Karpas-422 (cell line): ENCODE measurements around the gene CROCC2. TPM values are rescaled to one million over a fixed set of nuclear protein-coding genes. Genes with fewer than 3 reads are reported as not detected.

ENCODE experiments used
- DNase-seq: peaks from one replicate; pipeline ENCODE4 v3.0.0-alpha.2; 2015
- H2AFZ ChIP-seq: fragments of 200-600 bp; sonication (generic); 2 replicates; pipeline ENCODE4 v1.6.1; 2014; ENCODE audit warnings: antibody characterized with exemption, low read length, mixed read lengths
- H3K27ac ChIP-seq: fragments of 200-600 bp; sonication (generic); 2 replicates; pipeline ENCODE4 v1.5.1; 2014; ENCODE audit warnings: mild to moderate bottlenecking, low read length, moderate library complexity
- H3K27me3 ChIP-seq: fragments of 200-600 bp; sonication (generic); 2 replicates; pipeline ENCODE4 v1.6.1; 2014; ENCODE audit warnings: low read length, mixed read lengths
- H3K36me3 ChIP-seq: fragments of 200-600 bp; sonication (generic); 2 replicates; pipeline ENCODE4 v1.6.1; 2014; ENCODE audit warnings: low read length, mixed read lengths; ENCODE audit not compliant: insufficient read depth
- H3K4me1 ChIP-seq: fragments of 200-600 bp; sonication (generic); 2 replicates; pipeline ENCODE4 v1.6.1; 2014; ENCODE audit warnings: mild to moderate bottlenecking, low read length, mixed read lengths
- H3K4me2 ChIP-seq: fragments of 200-600 bp; sonication (generic); 2 replicates; pipeline ENCODE4 v1.6.1; 2014; ENCODE audit warnings: low read length, low read depth, mild to moderate bottlenecking; ENCODE audit not compliant: poor library complexity, severe bottlenecking
- H3K4me3 ChIP-seq: fragments of 200-600 bp; sonication (generic); 2 replicates; pipeline ENCODE4 v1.5.1; 2014; ENCODE audit warnings: mild to moderate bottlenecking, antibody characterized with exemption, low read length, mixed read lengths
- H3K79me2 ChIP-seq: fragments of 200-600 bp; sonication (generic); 2 replicates; pipeline ENCODE4 v1.6.1; 2014; ENCODE audit warnings: mild to moderate bottlenecking, low read length, mixed read lengths
- H3K9ac ChIP-seq: fragments of 200-600 bp; sonication (generic); 2 replicates; pipeline ENCODE4 v1.6.0; 2014; ENCODE audit warnings: low read length
- H3K9me2 ChIP-seq: fragments of 200-600 bp; sonication (generic), shearing (Covaris generic); replicated peaks from 2 replicates; pipeline ENCODE4 v1.6.0; 2014; ENCODE audit warnings: mild to moderate bottlenecking, low read length, moderate library complexity; ENCODE audit not compliant: insufficient read depth
- H3K9me3 ChIP-seq: fragments of 300-700, 200-600 bp; sonication (generic); 2 replicates; pipeline ENCODE4 v1.6.1; 2014; ENCODE audit warnings: low read length, mixed read lengths
- H4K20me1 ChIP-seq: fragments of 200-600 bp; sonication (generic); 2 replicates; pipeline ENCODE4 v1.6.1; 2014; ENCODE audit warnings: mild to moderate bottlenecking, antibody characterized with exemption, low read length, low read depth; ENCODE audit not compliant: insufficient read depth
- total RNA-seq: library from RNA; depleted of rRNA; stranded (reverse); fragments of >200 nt; shearing (Covaris generic); gene quantifications from 2 replicates; pipeline ENCODE4 v1.2.3, GENCODE V29; 2014; ENCODE audit warnings: low replicate concordance

Gene CROCC2
- total RNA-seq, 1 experiment from 2014 or later, result not detected

- Histone ChIP-seq H2AFZ (no peak overlapping the region), H3K4me2 (no peak overlapping the region), H3K4me3 (no peak overlapping the region), H4K20me1 (no peaks in the 10 kb centered on the region), H3K9me2 (no peaks in the 10 kb centered on the region), H3K79me2 (no peaks in the 10 kb centered on the region), H3K9ac (no peak overlapping the region), H3K27ac (no peak overlapping the region), H3K4me1 (no peaks in the 10 kb centered on the region), H3K27me3 (no peaks in the 10 kb centered on the region), H3K36me3 (no peaks in the 10 kb centered on the region), H3K9me3 (no peaks in the 10 kb centered on the region)
- no peak for DNase-seq
These were observed 51.0 kb downstream of the CROCC2 start for GRCh38 chr2:240956935-240957655.

- H3K27ac ChIP-seq, result no peak overlapping the region
- no peaks in the 10 kb centered on the region for H3K9me2 ChIP-seq
- no peaks in the 10 kb centered on the region for H4K20me1 ChIP-seq
- H3K9ac ChIP-seq, result no peak overlapping the region
- H3K36me3 ChIP-seq, result no peaks in the 10 kb centered on the region
- H3K4me3 ChIP-seq, result no peak overlapping the region
- no peaks in the 10 kb centered on the region for H3K27me3 ChIP-seq
- H3K4me2 ChIP-seq, result no peak overlapping the region
- H2AFZ ChIP-seq, result no peak overlapping the region
- H3K79me2 ChIP-seq, result no peaks in the 10 kb centered on the region
- no peaks in the 10 kb centered on the region for H3K9me3 ChIP-seq
- no peaks in the 10 kb centered on the region for H3K4me1 ChIP-seq
- no peak for DNase-seq
These were observed 51.7 kb downstream of the CROCC2 start for GRCh38 chr2:240957656-240958365.

GRCh38 chr2:240958366-240959213 lies 52.5 kb downstream of the CROCC2 start:
- no peaks in the 10 kb centered on the region for H3K9me2 ChIP-seq
- H3K4me2 ChIP-seq, result no peak overlapping the region
- no peaks in the 10 kb centered on the region for H4K20me1 ChIP-seq
- H2AFZ ChIP-seq, result no peak overlapping the region
- no peaks in the 10 kb centered on the region for H3K27me3 ChIP-seq
- H3K36me3 ChIP-seq, result no peaks in the 10 kb centered on the region
- H3K9me3 ChIP-seq, result no peaks in the 10 kb centered on the region
- no peak for DNase-seq
- H3K27ac ChIP-seq, result no peak overlapping the region
- no peak overlapping the region for H3K4me3 ChIP-seq
- H3K4me1 ChIP-seq, result no peaks in the 10 kb centered on the region
- no peaks in the 10 kb centered on the region for H3K79me2 ChIP-seq
- no peak overlapping the region for H3K9ac ChIP-seq

GRCh38 chr2:240959214-240959940 lies 53.2 kb downstream of the CROCC2 start:
- Histone ChIP-seq H3K9me3 (no peaks in the 10 kb centered on the region), H3K27ac (no peak overlapping the region), H3K9me2 (no peaks in the 10 kb centered on the region), H3K79me2 (no peaks in the 10 kb centered on the region), H4K20me1 (no peaks in the 10 kb centered on the region), H2AFZ (no peak overlapping the region), H3K9ac (no peak overlapping the region), H3K4me2 (no peak overlapping the region), H3K27me3 (no peaks in the 10 kb centered on the region), H3K36me3 (no peaks in the 10 kb centered on the region), H3K4me1 (no peaks in the 10 kb centered on the region), H3K4me3 (no peak overlapping the region)
- no peak for DNase-seq

- no peaks in the 10 kb centered on the region for H3K4me1 ChIP-seq
- no peak overlapping the region for H3K9ac ChIP-seq
- H2AFZ ChIP-seq, result no peak overlapping the region
- H3K9me3 ChIP-seq, result no peaks in the 10 kb centered on the region
- no peaks in the 10 kb centered on the region for H3K79me2 ChIP-seq
- DNase-seq, result no peak
- no peak overlapping the region for H3K4me3 ChIP-seq
- H3K27me3 ChIP-seq, result no peaks in the 10 kb centered on the region
- no peaks in the 10 kb centered on the region for H3K36me3 ChIP-seq
- no peaks in the 10 kb centered on the region for H3K9me2 ChIP-seq
- no peak overlapping the region for H3K4me2 ChIP-seq
- no peak overlapping the region for H3K27ac ChIP-seq
- no peaks in the 10 kb centered on the region for H4K20me1 ChIP-seq
These were observed 53.8 kb downstream of the CROCC2 start for GRCh38 chr2:240959941-240960308.

- H3K36me3 ChIP-seq, result no peaks in the 10 kb centered on the region
- no peaks in the 10 kb centered on the region for H3K9me2 ChIP-seq
- H3K4me1 ChIP-seq, result no peaks in the 10 kb centered on the region
- DNase-seq, result no peak
- no peaks in the 10 kb centered on the region for H3K27me3 ChIP-seq
- H3K4me3 ChIP-seq, result no peak overlapping the region
- no peak overlapping the region for H3K9ac ChIP-seq
- no peak overlapping the region for H3K4me2 ChIP-seq
- no peaks in the 10 kb centered on the region for H3K9me3 ChIP-seq
- H3K79me2 ChIP-seq, result no peaks in the 10 kb centered on the region
- no peak overlapping the region for H2AFZ ChIP-seq
- no peaks in the 10 kb centered on the region for H4K20me1 ChIP-seq
- H3K27ac ChIP-seq, result no peak overlapping the region
These were observed 54.3 kb downstream of the CROCC2 start for GRCh38 chr2:240960309-240960970.

- no peaks in the 10 kb centered on the region for H4K20me1 ChIP-seq
- no peak overlapping the region for H3K4me3 ChIP-seq
- H3K36me3 ChIP-seq, result no peaks in the 10 kb centered on the region
- H3K9me3 ChIP-seq, result no peaks in the 10 kb centered on the region
- no peak overlapping the region for H2AFZ ChIP-seq
- no peak overlapping the region for H3K4me2 ChIP-seq
- no peaks in the 10 kb centered on the region for H3K27me3 ChIP-seq
- no peaks in the 10 kb centered on the region for H3K4me1 ChIP-seq
- H3K27ac ChIP-seq, result no peak overlapping the region
- DNase-seq, result no peak
- H3K79me2 ChIP-seq, result no peaks in the 10 kb centered on the region
- H3K9me2 ChIP-seq, result no peaks in the 10 kb centered on the region
- no peak overlapping the region for H3K9ac ChIP-seq
These were observed 55.1 kb downstream of the CROCC2 start for GRCh38 chr2:240960971-240961876.
